B cell (primary cell): ENCODE data around the gene CEP295NL. TPM values are rescaled to one million over a fixed set of nuclear protein-coding genes. Genes with fewer than 3 reads are reported as not detected.

Experiments
- ATAC-seq: fragments of 200-7000 bp; cut with Tn5 transposase; one replicate; pipeline ENCODE4 v1.10.0; 2021; ENCODE audit warnings: low read depth, mild to moderate bottlenecking, moderate number of reproducible peaks, moderate library complexity
- CTCF ChIA-PET: fragments of 350-600 bp; sonication (Branson Sonifier 250); formaldehyde crosslinking; loops from one replicate; lab custom pipeline; 2021; ENCODE audit warnings: antibody characterized with exemption, inconsistent platforms; lab: Charles Lee
- POLR2A ChIA-PET: fragments of 350-600 bp; sonication (Branson Sonifier 250); formaldehyde crosslinking; loops from one replicate; lab custom pipeline; 2021; ENCODE audit warnings: antibody characterized with exemption; lab: Charles Lee
- DNase-seq: peaks from one replicate; pipeline ENCODE4 v3.0.0; 2013
- H2AFZ ChIP-seq: 2 replicates; pipeline ENCODE4 v1.6.1; 2012; ENCODE audit warnings: mild to moderate bottlenecking, low read depth, low read length; ENCODE audit not compliant: insufficient read depth, poor library complexity, severe bottlenecking
- H3K27ac ChIP-seq, 2 donors: 1 replicate in 1 of 2; 2 replicates in 1 of 2; pipeline ENCODE4 v1.5.1; 2012 to 2013; ENCODE audit warnings: low read length in 2 of 2, mild to moderate bottlenecking in 2 of 2, moderate library complexity in 1 of 2
- H3K27me3 ChIP-seq, 4 experiments: fragments of 200-600 bp in 1 of 4; sonication (generic) in 1 of 4; replicated peaks in 1 of 4; 1 replicate in 2 of 4; 2 replicates in 2 of 4; pipeline versions ENCODE4 v1.6.1 to v1.7.0; 2013 to 2016; ENCODE audit warnings: low read length in 3 of 4, mild to moderate bottlenecking in 2 of 4, mixed read lengths in 1 of 4, moderate library complexity in 1 of 4; ENCODE audit not compliant: insufficient read depth in 4 of 4, control insufficient read depth in 3 of 4; ENCODE audit errors: control extremely low read depth in 1 of 4
- H3K36me3 ChIP-seq, 2 experiments: replicated peaks in 1 of 2; 1 replicate in 1 of 2; 2 replicates in 1 of 2; pipeline versions ENCODE4 v1.6.1 to v1.7.1; 2013; ENCODE audit warnings: low read length in 1 of 2; ENCODE audit not compliant: insufficient read depth in 2 of 2, control insufficient read depth in 1 of 2; ENCODE audit errors: control extremely low read depth in 1 of 2, extremely low read depth in 1 of 2
- H3K4me1 ChIP-seq, 2 donors: fragments of 200-600 bp in 1 of 2; sonication (generic) in 1 of 2; 1 replicate in 1 of 2; 2 replicates in 1 of 2; pipeline versions ENCODE4 v1.5.1 to v1.6.1; 2013 to 2017; ENCODE audit warnings: low read length in 2 of 2; ENCODE audit not compliant: control insufficient read depth in 2 of 2, insufficient read depth in 2 of 2
- H3K4me2 ChIP-seq: replicated peaks from 2 replicates; pipeline ENCODE3; 2012; ENCODE audit warnings: mild to moderate bottlenecking, low read depth, low read length; ENCODE audit not compliant: poor library complexity, severe bottlenecking
- H3K4me3 ChIP-seq, 5 experiments: fragments of 200-600 bp in 1 of 5; sonication (generic) in 1 of 5; 1 replicate in 3 of 5; 2 replicates in 2 of 5; pipeline versions ENCODE4 v1.5.1 to v1.7.0; 2011 to 2016; ENCODE audit warnings: low read length in 4 of 5, mild to moderate bottlenecking in 4 of 5, low read depth in 2 of 5, control low read depth in 1 of 5, moderate library complexity in 1 of 5; ENCODE audit not compliant: insufficient read depth in 1 of 5; ENCODE audit errors: control extremely low read depth in 1 of 5, extremely low read depth in 1 of 5
- H3K79me2 ChIP-seq: fragments of 200-600 bp; sonication (generic); one replicate; pipeline ENCODE4 v1.6.0; 2016; ENCODE audit warnings: low read length; ENCODE audit not compliant: control insufficient read depth, insufficient read depth
- H3K9ac ChIP-seq: fragments of 200-600 bp; sonication (generic); 2 replicates; pipeline ENCODE4 v1.6.1; 2017; ENCODE audit warnings: mild to moderate bottlenecking, low read length, moderate library complexity
- H3K9me3 ChIP-seq, 3 donors: one replicate each; pipeline versions ENCODE4 v1.6.1 to v1.7.1; 2013; ENCODE audit warnings: low read length in 2 of 3; ENCODE audit not compliant: control insufficient read depth in 2 of 3, insufficient read depth in 1 of 3; ENCODE audit errors: control extremely low read depth in 1 of 3
- H4K20me1 ChIP-seq: 2 replicates; pipeline ENCODE4 v1.6.0; 2012; ENCODE audit warnings: mild to moderate bottlenecking, low read length; ENCODE audit not compliant: insufficient read depth, control insufficient read depth, poor library complexity, severe bottlenecking
- H3K27ac Mint-ChIP-seq: one replicate; pipeline ENCODE4 v1.8.0; 2021; ENCODE audit warnings: mixed read lengths
- H3K27me3 Mint-ChIP-seq: one replicate; pipeline ENCODE4 v1.8.0; 2021; ENCODE audit warnings: mixed read lengths
- H3K4me1 Mint-ChIP-seq: one replicate; pipeline ENCODE4 v1.8.0; 2021; ENCODE audit warnings: mixed read lengths
- H3K4me3 Mint-ChIP-seq: one replicate; pipeline ENCODE4 v1.8.0; 2021; ENCODE audit warnings: mixed read lengths
- H3K9me3 Mint-ChIP-seq: one replicate; pipeline ENCODE4 v1.8.0; 2022; ENCODE audit warnings: mixed read lengths; ENCODE audit not compliant: insufficient read depth
- EZH2 ChIP-seq: IDR thresholded peaks from 2 replicates; pipeline ENCODE4 v1.6.1; 2012; ENCODE audit warnings: borderline replicate concordance, low read depth, mild to moderate bottlenecking, moderate library complexity, low read length; ENCODE audit not compliant: insufficient read depth, poor library complexity, severe bottlenecking
- WGBS: methylation state at CpG from one replicate; pipeline ENCODE4 v1.1.5; 2013; ENCODE audit warnings: missing lambda C conversion rate; ENCODE audit not compliant: insufficient coverage; 5-methylcytosine and 5-hydroxymethylcytosine counted together
- intact Hi-C: fragments of 100-400 bp; cut with micrococcal nuclease; formaldehyde crosslinking; loops from one replicate; pipeline ENCODE4 v1.10.0; 2022
- polyA plus RNA-seq: library from polyadenylated mRNA; depleted of rRNA; stranded (reverse); fragments of >200 nt; gene quantifications from 2 replicates; pipeline ENCODE4 v1.2.3, GENCODE V29; 2012
- total RNA-seq, 2 donors: library from RNA; stranded (reverse); fragments of 120-200 nt in 1 of 2; gene quantifications; 1 replicate in 1 of 2; 2 replicates in 1 of 2; pipeline versions ENCODE4 v1.2.3 to v1.2.4, GENCODE V29; 2013 to 2022
- TF ChIP-seq, protein P1 (sequence below): fragments of 200-600 bp; IDR thresholded peaks from one replicate; pipeline ENCODE4 v1.8.0; 2022; ENCODE audit warnings: antibody characterized with exemption, mild to moderate bottlenecking

The CEP295NL gene
- total and polyA plus RNA-seq, 2 donors (not counting 1 experiment from before 2014, with no cell fraction given), result 0.09 to 1.3 TPM

DNA sequence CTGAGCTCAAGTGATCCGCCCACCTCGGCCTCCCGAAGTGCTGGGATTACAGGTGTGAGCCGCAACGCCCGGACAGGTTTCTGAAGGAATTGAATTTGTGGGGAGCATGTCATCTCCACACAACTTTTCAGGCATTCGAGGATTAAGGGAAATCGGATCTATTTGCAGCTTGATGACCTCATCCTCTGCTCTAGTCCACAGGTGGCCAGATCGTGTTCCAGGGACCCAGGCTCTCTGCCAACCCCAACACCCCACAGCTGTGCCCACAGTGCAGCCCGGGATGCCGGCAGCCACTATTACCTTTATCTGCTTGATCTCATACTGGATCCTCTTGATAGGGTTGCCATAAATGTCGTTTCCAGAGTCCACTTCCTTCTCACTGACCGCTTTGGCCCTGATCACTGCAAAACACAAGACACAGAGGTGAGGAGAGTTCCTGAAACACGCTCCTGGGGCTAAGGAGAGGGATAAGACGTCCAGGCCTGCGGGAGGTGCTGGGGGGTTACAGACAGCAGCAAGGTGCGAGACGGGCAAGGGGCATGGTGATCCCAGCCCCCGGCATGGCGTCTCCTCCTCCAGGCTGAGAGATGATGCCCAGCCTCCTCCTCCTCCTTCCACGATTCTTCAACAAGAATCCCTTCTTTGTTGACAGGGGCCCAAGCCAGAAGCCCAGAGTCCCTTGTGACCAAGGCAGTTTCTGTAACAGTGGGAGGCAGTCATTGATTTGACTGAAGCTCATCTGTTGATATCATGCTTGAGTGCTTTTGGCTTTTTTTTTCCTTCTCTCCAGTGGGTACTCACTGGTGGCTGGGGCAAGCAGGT lies 29.3 kb downstream of the CEP295NL start:
- POLR2A ChIA-PET, result interaction anchor here (0.6 kb wide), 1 partner anchor 705 kb away, joined by 7 read pairs; no protein-coding TSS in a partner anchor
- WGBS, result 76% methylated on average over 8 of the region's 21 CpGs
- Histone ChIP-seq H3K27me3 (no peaks in the 10 kb centered on the region), H2AFZ (no peak overlapping the region), H3K27ac (no peak overlapping the region), H3K4me3 (no peak overlapping the region), H3K4me1 (no peaks in the 10 kb centered on the region), H3K36me3 (no peaks in the 10 kb centered on the region), H3K4me2 (no peak overlapping the region), H4K20me1 (no peaks in the 10 kb centered on the region), H3K79me2 (no peaks in the 10 kb centered on the region), H3K9ac (no peak overlapping the region), H3K9me3 (no peaks in the 10 kb centered on the region)
- Mint-ChIP-seq H3K4me3 (no peak overlapping the region), H3K27ac (no peak overlapping the region), H3K4me1 (peaks cover 5% of the 10 kb centered on the region), H3K27me3 (peaks cover 11% of the 10 kb centered on the region), H3K9me3 (no peaks in the 10 kb centered on the region)
- CTCF ChIA-PET, result no interaction called here
- intact Hi-C loops, result no loop called here
- ATAC-seq (no peak), DNase-seq (no peak)
- TF ChIP-seq EZH2, result no peak
- TF ChIP-seq, protein P1, sequence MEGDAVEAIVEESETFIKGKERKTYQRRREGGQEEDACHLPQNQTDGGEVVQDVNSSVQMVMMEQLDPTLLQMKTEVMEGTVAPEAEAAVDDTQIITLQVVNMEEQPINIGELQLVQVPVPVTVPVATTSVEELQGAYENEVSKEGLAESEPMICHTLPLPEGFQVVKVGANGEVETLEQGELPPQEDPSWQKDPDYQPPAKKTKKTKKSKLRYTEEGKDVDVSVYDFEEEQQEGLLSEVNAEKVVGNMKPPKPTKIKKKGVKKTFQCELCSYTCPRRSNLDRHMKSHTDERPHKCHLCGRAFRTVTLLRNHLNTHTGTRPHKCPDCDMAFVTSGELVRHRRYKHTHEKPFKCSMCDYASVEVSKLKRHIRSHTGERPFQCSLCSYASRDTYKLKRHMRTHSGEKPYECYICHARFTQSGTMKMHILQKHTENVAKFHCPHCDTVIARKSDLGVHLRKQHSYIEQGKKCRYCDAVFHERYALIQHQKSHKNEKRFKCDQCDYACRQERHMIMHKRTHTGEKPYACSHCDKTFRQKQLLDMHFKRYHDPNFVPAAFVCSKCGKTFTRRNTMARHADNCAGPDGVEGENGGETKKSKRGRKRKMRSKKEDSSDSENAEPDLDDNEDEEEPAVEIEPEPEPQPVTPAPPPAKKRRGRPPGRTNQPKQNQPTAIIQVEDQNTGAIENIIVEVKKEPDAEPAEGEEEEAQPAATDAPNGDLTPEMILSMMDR, result no peak

DNA sequence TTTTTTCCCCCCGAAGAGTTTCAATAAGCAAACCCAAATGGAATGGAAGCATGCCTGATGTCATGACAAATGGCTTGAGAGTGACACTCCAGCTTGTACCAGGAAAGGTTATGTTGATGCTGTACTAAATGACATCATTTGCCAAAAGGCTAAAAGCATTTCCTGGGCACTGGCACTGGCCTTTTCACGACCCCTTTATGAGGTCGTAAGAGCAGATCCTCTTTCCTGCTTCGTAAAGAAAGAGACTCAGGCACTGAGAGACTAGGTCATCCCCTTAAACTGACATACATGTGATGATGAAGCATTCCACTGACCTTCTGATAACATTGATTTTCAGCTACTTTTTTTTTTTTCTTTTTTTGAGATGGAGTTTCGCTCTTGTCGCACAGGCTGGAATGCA lies 30.5 kb downstream of the CEP295NL start:
- CTCF ChIA-PET, result no interaction called here
- H3K27me3 Mint-ChIP-seq, result peaks cover 7% of the 10 kb centered on the region
- no peaks in the 10 kb centered on the region for H3K9me3 ChIP-seq
- H3K9ac ChIP-seq, result no peak overlapping the region
- peaks cover 2% of the 10 kb centered on the region for H3K4me1 Mint-ChIP-seq
- no peak overlapping the region for H3K27ac ChIP-seq
- H3K4me1 ChIP-seq, result no peaks in the 10 kb centered on the region
- no peaks in the 10 kb centered on the region for H4K20me1 ChIP-seq
- no peaks in the 10 kb centered on the region for H3K27me3 ChIP-seq
- no peaks in the 10 kb centered on the region for H3K36me3 ChIP-seq
- no peak overlapping the region for H3K4me3 ChIP-seq
- no peak overlapping the region for H3K4me3 Mint-ChIP-seq
- no peak overlapping the region for H3K4me2 ChIP-seq
- no peak overlapping the region for H3K27ac Mint-ChIP-seq
- H3K9me3 Mint-ChIP-seq, result no peaks in the 10 kb centered on the region
- H3K79me2 ChIP-seq, result no peaks in the 10 kb centered on the region
- ATAC-seq (no peak), DNase-seq (no peak)
- no peak overlapping the region for H2AFZ ChIP-seq
- WGBS, result 88% methylated on average over 5 of the region's 6 CpGs
- intact Hi-C loops, result no loop called here
- no peak for TF ChIP-seq EZH2
- TF ChIP-seq, protein P1, result no peak
- POLR2A ChIA-PET, result interaction anchor here (0.6 kb wide), 1 partner anchor 32 kb away, joined by 4 read pairs; the partner anchor contains the start of gene USP36
